K562 (cell line): ENCODE data around the gene OR1J4. TPM values are rescaled to one million over a fixed set of nuclear protein-coding genes. Genes with fewer than 3 reads are reported as not detected.

Experiments used
- ATAC-seq: fragments of 200-7000 bp; cut with Tn5 transposase; 3 replicates; pipeline ENCODE4 v1.9.1; 2020; ENCODE audit warnings: moderate library complexity
- BruUV-seq: library from RNA; stranded (reverse); fragments of 400-500 nt; replicated peaks from 2 replicates; lab custom pipeline; 2021; lab: Mats Ljungman, UMichigan
- CTCF ChIA-PET: fragments of 300-600 bp; formaldehyde crosslinking; extraction: SDS; loops from one replicate; lab custom pipeline; 2021; ENCODE audit warnings: low intra/inter-chr PET ratio; lab: Yijun Ruan, JAX
- POLR2A ChIA-PET: fragments of 300-600, 350-650 bp; sonication (Branson Sonifier 250); formaldehyde crosslinking; extraction: SDS; loops from one replicate; lab custom pipeline; 2021; ENCODE audit warnings: antibody characterized with exemption, inconsistent platforms; lab: Yijun Ruan, JAX
- DNase-seq, 4 experiments: peaks; one replicate each; pipeline versions ENCODE4 v3.0.0 to v3.0.0-alpha.2; 2011 to 2018; ENCODE audit warnings: low spot score in 3 of 4, mixed read lengths in 3 of 4; ENCODE audit errors: extremely low read depth in 1 of 4
- FAIRE-seq: peaks from 2 replicates; lab custom pipeline; 2011; peaks lifted over from hg19 to GRCh38; lab: Jason Lieb, UNC
- H2AFZ ChIP-seq: 2 replicates; pipeline ENCODE4 v1.6.0; 2011; ENCODE audit warnings: low read depth, low read length, control low read depth, inconsistent platforms
- H3K27ac ChIP-seq: fragments of 200-600 bp; 3 replicates; pipeline ENCODE4 v1.8.0; 2011; ENCODE audit warnings: low read depth, mild to moderate bottlenecking, control low read depth, inconsistent platforms, low read length, moderate library complexity, mixed read lengths; ENCODE audit errors: extremely low read depth
- H3K27me3 ChIP-seq, 2 experiments: fragments of 300-600 bp in 1 of 2; 2 replicates in 1 of 2; 3 replicates in 1 of 2; pipeline versions ENCODE4 v1.6.0 to v1.8.0; 2011; ENCODE audit warnings: inconsistent platforms in 2 of 2, low read length in 2 of 2, mild to moderate bottlenecking in 1 of 2, mixed read lengths in 1 of 2, moderate library complexity in 1 of 2; ENCODE audit not compliant: control insufficient read depth in 2 of 2, insufficient read depth in 2 of 2
- H3K36me3 ChIP-seq: fragments of 300-600 bp; 3 replicates; pipeline ENCODE4 v1.8.0; 2011; ENCODE audit warnings: mild to moderate bottlenecking, low read length, inconsistent platforms; ENCODE audit not compliant: control insufficient read depth, insufficient read depth
- H3K4me1 ChIP-seq, 2 experiments: fragments of 200-600 bp in 1 of 2; replicated peaks in 1 of 2; 2 replicates in 1 of 2; 3 replicates in 1 of 2; pipeline versions ENCODE4 v1.5.1 to v1.8.0; 2011; ENCODE audit warnings: inconsistent platforms in 2 of 2, low read length in 2 of 2, mild to moderate bottlenecking in 1 of 2, mixed read lengths in 1 of 2, moderate library complexity in 1 of 2; ENCODE audit not compliant: control insufficient read depth in 2 of 2, insufficient read depth in 2 of 2
- H3K4me2 ChIP-seq: 2 replicates; pipeline ENCODE4 v1.6.1; 2011; ENCODE audit warnings: low read length, control low read depth, inconsistent platforms, mixed read lengths; ENCODE audit not compliant: insufficient read depth
- H3K4me3 ChIP-seq: fragments of 200-600 bp; sonication (generic), shearing (Covaris generic); 2 replicates; pipeline ENCODE4 v1.5.1; 2016; ENCODE audit warnings: control low read depth, inconsistent platforms
- H3K79me2 ChIP-seq: fragments of 200-600 bp; 3 replicates; pipeline ENCODE4 v1.8.0; 2011; ENCODE audit warnings: low read length, inconsistent platforms; ENCODE audit not compliant: control insufficient read depth, insufficient read depth
- H3K9ac ChIP-seq, 2 experiments: 2 replicates each; pipeline versions ENCODE4 v1.6.0 to v1.6.1; 2011; ENCODE audit warnings: low read depth in 2 of 2, low read length in 2 of 2, control low read depth in 1 of 2, inconsistent platforms in 1 of 2, mild to moderate bottlenecking in 1 of 2, mixed read lengths in 1 of 2; ENCODE audit not compliant: insufficient read depth in 1 of 2
- H3K9me1 ChIP-seq: one replicate; pipeline ENCODE4 v1.6.0; 2011; ENCODE audit warnings: inconsistent platforms, mild to moderate bottlenecking, low read length, moderate library complexity; ENCODE audit not compliant: control insufficient read depth, insufficient read depth
- H3K9me3 ChIP-seq: replicated peaks from 2 replicates; pipeline ENCODE4 v1.5.1; 2011; ENCODE audit warnings: low read depth, low read length, inconsistent platforms; ENCODE audit not compliant: control insufficient read depth, insufficient read depth
- H4K20me1 ChIP-seq: replicated peaks from 2 replicates; pipeline ENCODE4 v1.6.1; 2011; ENCODE audit warnings: low read length, inconsistent platforms, mixed read lengths; ENCODE audit not compliant: control insufficient read depth, insufficient read depth
- ADNP ChIP-seq: fragments of 200-800 bp; sonication (Bioruptor generic); IDR thresholded peaks from 2 replicates; pipeline ENCODE4 v1.6.1; 2016; ENCODE audit warnings: missing genetic modification characterization, missing compliant biosample characterization
- CHD1 ChIP-seq: fragments of 200-600 bp; sonication (generic); IDR thresholded peaks from one replicate; pipeline ENCODE4 v1.6.1; 2012; ENCODE audit warnings: mild to moderate bottlenecking, moderate library complexity, low read length, inconsistent platforms
- CTCF ChIP-seq, 3 experiments: IDR thresholded peaks in 2 of 3; conservative IDR thresholded peaks in 1 of 3; 2 replicates each; pipeline ENCODE4 v1.5.1; 2011 to 2012; ENCODE audit warnings: low read length in 3 of 3, mild to moderate bottlenecking in 3 of 3, control low read depth in 2 of 3, improper control_type of control experiment in 1 of 3, inconsistent platforms in 1 of 3, low read depth in 1 of 3, mixed read lengths in 1 of 3, moderate library complexity in 1 of 3; ENCODE audit not compliant: insufficient read depth in 2 of 3
- DACH1 ChIP-seq: fragments of 450-650 bp; IDR thresholded peaks from 2 replicates; pipeline ENCODE4 v1.6.1; 2018; ENCODE audit not compliant: partially characterized antibody
- ETS2 ChIP-seq: IDR thresholded peaks from 2 replicates; pipeline ENCODE4 v1.6.1; 2016; ENCODE audit warnings: borderline replicate concordance, missing genetic modification characterization, mild to moderate bottlenecking, moderate library complexity, missing compliant biosample characterization; ENCODE audit not compliant: poor library complexity, severe bottlenecking
- PREB ChIP-seq: sonication (generic); formaldehyde crosslinking; IDR thresholded peaks from 2 replicates; pipeline ENCODE4 v1.8.1; 2023; ENCODE audit warnings: mild to moderate bottlenecking, missing genetic modification reagents
- RBM15 ChIP-seq: fragments of 200-400 bp; formaldehyde crosslinking; IDR thresholded peaks from 2 replicates; pipeline ENCODE4 v1.6.1; 2018; ENCODE audit warnings: mild to moderate bottlenecking, low read length, moderate library complexity; ENCODE audit not compliant: insufficient read depth
- SFPQ ChIP-seq: fragments of 200-400 bp; formaldehyde crosslinking; IDR thresholded peaks from 2 replicates; pipeline ENCODE4 v1.6.1; 2017; ENCODE audit warnings: mild to moderate bottlenecking, low read depth, low read length, moderate library complexity
- SMC3 ChIP-seq: conservative IDR thresholded peaks from 2 replicates; pipeline ENCODE4 v1.6.1; 2011; ENCODE audit warnings: low read depth, low read length, improper control_type of control experiment; ENCODE audit not compliant: insufficient read depth
- TFAP4 ChIP-seq: sonication (generic); formaldehyde crosslinking; IDR thresholded peaks from 2 replicates; pipeline ENCODE4 v1.8.0; 2022; ENCODE audit warnings: missing genetic modification reagents, mild to moderate bottlenecking, moderate library complexity, borderline replicate concordance
- TRIM25 ChIP-seq: fragments of 450-650 bp; IDR thresholded peaks from 2 replicates; pipeline ENCODE4 v1.7.0; 2016; ENCODE audit warnings: borderline replicate concordance
- WGBS: fragments of 100-300 bp; shearing (Covaris generic); methylation state at CpG from one replicate; pipeline ENCODE4 v1.1.6; 2016; ENCODE audit warnings: low coverage, mixed read lengths; ENCODE audit not compliant: insufficient coverage; ENCODE audit errors: missing lambda C conversion rate; 5-methylcytosine and 5-hydroxymethylcytosine counted together
- in situ Hi-C: fragments of 300-500 bp; cut with MboI; formaldehyde crosslinking; loops from 4 replicates; pipeline ENCODE4 v1.15.0; 2018; ENCODE audit warnings: inconsistent platforms, mixed read lengths
- intact Hi-C: fragments of 100-400 bp; cut with micrococcal nuclease; formaldehyde crosslinking; loops from 2 replicates; pipeline ENCODE4 v1.14.2; 2022
- polyA plus RNA-seq, 8 experiments: library from polyadenylated mRNA; depleted of rRNA in 4 of 8; stranded (reverse) in 5 of 8; unstranded in 3 of 8; fragments of >200 nt; fragmentation: Nextera tagmentation in 2 of 8; fragmentation: Illumina TruSeq in 1 of 8; extraction: Ambion mirVana in 2 of 8; extraction: Trizol in 1 of 8; gene quantifications; 2 replicates each; pipeline versions ENCODE4 v1.2.1 to v1.2.3, GENCODE V29; 2011 to 2014; ENCODE audit warnings: inconsistent platforms in 1 of 8, missing spikeins in 1 of 8
- total RNA-seq, 7 experiments: library from RNA; depleted of rRNA in 6 of 7; stranded (reverse); fragments of >200 nt in 6 of 7; fragmentation: Illumina TruSeq in 2 of 7; extraction: Trizol in 2 of 7; gene quantifications; 2 replicates each; pipeline versions ENCODE4 v1.2.1 to v1.2.3, GENCODE V29; 2011 to 2021; ENCODE audit warnings: low replicate concordance in 1 of 7

Gene OR1J4
- total and polyA plus RNA-seq, 9 of the 15 experiments (the other 6 are each of a cell fraction or from before 2014, with no cell fraction given) = not detected

- BruUV-seq = no TSS peak
- H3K9me1 ChIP-seq = no peaks in the 10 kb centered on the region
- no peak overlapping the region for H3K27ac ChIP-seq
- no peaks in the 10 kb centered on the region for H3K79me2 ChIP-seq
- H2AFZ ChIP-seq = no peak overlapping the region
- no peak overlapping the region for H3K9ac ChIP-seq
- ChIA-PET CTCF (no interaction called here), POLR2A (interaction anchor here (1.5 kb wide), 1 partner anchor 9 kb away, joined by 4 read pairs; no protein-coding TSS in a partner anchor)
- no peak overlapping the region for H3K4me3 ChIP-seq
- H3K4me2 ChIP-seq = no peak overlapping the region
- H3K27me3 ChIP-seq = peaks cover 0 to 4% of the 10 kb centered on the region in 2 experiments; a peak in 1 of 5 replicates
- DNase-seq (peak; percentile 19 to 44 (median 33)), FAIRE-seq (peak; percentile 81), ATAC-seq (peak; percentile 70)
- H4K20me1 ChIP-seq = no peaks in the 10 kb centered on the region
- H3K9me3 ChIP-seq = no peaks in the 10 kb centered on the region
- intact Hi-C loops = loop anchor here (1.0 kb wide), 1 partner anchor 311 kb away; no protein-coding TSS in a partner anchor
- in situ Hi-C loops = no loop called here
- WGBS = 0% methylated on average over 2 of the region's 2 CpGs
- no peaks in the 10 kb centered on the region for H3K36me3 ChIP-seq
- H3K4me1 ChIP-seq = no peaks in the 10 kb centered on the region
- TF ChIP-seq SMC3 (0 out of 2 replicates have a peak, but pooled peaks have one; percentile 27), ETS2 (tag) (no peak), CHD1 (no peak), PREB (0 out of 2 replicates have a peak, but pooled peaks have one; percentile 57), CTCF (IDR thresholded peaks at IDR 0.05 in 2 of 3, conservative IDR thresholded peaks at IDR 0.05 in 1 of 3; ENCODE audit: insufficient read depth in 2 of 3, low read depth in 1 of 3, low read length in 3 of 3) (peak; percentile 60 to 81 (median 75)), TFAP4 (CRISPR knock-in tag) (peak; percentile 53; the same call in 1 of the 2 replicates), DACH1 (no peak), RBM15 (no peak), SFPQ (no peak), TRIM25 (no peak), ADNP (tag) (no peak)
These were observed 20.1 kb upstream of the OR1J4 start for GRCh38 chr9:122498883-122499288.
